Fibroblast of skin of right quadriceps (primary cell): Measurements from ENCODE around the gene CAMTA1.

ENCODE experiments used
- DNase-seq: peaks from one replicate; pipeline ENCODE4 v3.0.0-alpha.2; 2013

The CAMTA1 gene

GRCh38 chr1:7454052-7454815, 669.0 kb downstream of the CAMTA1 start:
- DNase-seq: peak; percentile 37

DNA sequence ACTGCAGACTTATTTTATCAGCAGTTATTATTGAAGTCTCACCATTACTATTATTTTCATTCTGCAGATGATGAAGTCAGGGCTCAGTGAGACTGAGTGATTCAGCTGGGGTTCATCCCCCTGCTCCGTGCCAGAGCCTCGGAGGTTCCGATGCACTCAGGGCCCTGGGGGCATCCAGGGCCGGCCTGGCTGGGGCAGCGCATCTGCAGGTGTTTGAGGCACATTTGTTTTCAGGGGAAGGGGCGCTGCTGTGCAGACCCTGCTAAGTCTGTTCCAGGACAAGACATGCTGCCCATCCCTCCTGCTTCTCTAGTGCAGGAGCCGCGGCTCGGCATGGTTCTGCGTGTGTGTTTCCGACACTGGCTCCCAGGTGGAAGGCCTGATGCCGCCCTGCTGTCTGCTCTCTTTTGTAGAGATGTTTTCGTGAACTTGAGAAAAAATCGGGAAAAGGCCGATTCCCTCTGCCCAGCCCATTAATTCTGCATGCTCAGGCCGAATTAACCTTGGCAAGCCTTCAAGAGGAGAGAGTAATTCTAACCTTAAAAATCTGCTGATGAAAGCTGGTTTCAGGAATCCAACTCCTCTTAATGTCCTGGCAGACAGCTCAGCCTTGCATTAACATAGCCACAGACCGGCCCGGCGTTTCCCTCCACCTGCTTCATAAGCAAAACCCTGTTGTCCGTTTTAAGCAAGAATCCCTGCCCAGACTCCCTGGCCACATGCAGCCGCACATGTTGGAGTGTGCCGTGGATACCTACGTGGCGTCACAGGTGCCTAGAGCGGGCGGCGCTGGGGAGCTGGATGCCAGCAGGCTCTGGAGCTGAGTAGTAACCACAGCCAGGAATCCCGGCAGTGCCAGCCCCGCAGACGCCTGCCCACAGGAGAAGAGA, 669.9 kb downstream of the CAMTA1 start:
- DNase-seq: peak; percentile 17

- DNase-seq: no peak
Measured at GRCh38 chr1:7455796-7456721, 670.8 kb downstream of the CAMTA1 start.

DNA sequence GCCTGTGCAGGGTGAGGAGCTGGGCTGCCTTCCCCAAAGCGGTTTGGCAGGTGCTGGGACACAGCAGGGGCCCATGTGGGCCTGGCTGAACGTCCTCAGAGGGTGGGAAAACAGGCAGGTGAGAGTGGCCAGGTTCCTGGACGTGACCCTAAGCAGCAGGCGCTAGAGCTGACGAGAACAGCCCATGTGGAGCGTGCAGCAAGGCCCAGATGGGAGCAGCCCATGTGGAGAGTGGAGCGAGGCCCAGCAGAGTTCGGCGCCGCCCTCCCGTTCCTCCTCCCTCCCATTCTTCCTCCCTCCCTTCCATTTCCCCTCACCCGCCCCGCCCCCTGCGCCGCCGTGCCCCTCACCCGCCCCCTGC, 671.4 kb downstream of the CAMTA1 start:
- no peak for DNase-seq

- DNase-seq: no peak
Measured at GRCh38 chr1:7457811-7458210, 672.6 kb downstream of the CAMTA1 start.

DNA sequence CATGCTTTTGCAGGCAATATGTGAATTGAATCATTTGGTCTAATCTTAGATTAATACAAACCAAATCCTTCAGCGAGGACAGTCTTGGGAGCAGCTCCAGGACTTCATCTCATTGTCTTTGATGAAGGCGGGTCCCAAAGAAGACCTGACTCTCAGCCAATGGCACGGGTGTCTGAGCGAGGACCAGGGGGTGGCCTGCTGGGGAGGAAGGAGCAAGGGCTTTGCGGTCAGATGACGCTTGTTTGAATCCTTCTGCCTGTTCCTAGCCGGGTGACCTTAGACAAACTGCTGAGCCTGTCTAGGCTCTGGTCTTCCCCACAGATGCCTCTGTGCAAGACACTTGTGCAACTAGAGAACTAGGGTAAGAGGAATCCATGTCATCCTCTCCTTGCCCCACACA, 673.7 kb downstream of the CAMTA1 start:
- DNase-seq: no peak

GRCh38 chr1:7459914-7460313, 674.7 kb downstream of the CAMTA1 start:
- no peak for DNase-seq

DNA sequence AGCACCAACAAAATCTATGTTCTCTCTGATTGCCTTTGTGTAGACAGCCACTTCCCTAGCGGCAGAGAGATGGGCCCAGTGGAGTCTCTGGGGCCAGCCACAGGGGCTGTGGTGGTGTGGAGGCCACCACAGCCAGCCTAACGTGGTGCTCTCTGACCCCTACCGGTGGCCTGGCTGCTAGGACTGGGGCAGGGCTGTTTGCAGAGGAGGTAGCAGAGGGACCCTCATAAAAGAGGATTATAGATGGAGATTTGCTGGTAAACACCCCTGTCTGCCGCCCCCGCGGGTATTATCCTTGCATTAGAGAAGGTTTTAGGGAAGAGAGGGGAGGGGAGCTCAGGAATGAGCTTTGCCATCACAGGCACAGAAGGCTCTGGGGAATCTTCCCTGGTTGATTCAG, 675.6 kb downstream of the CAMTA1 start:
- no peak for DNase-seq

GRCh38 chr1:7462617-7463016, 677.4 kb downstream of the CAMTA1 start:
- no peak for DNase-seq

GRCh38 chr1:7463526-7463925, 678.3 kb downstream of the CAMTA1 start:
- no peak for DNase-seq

DNA sequence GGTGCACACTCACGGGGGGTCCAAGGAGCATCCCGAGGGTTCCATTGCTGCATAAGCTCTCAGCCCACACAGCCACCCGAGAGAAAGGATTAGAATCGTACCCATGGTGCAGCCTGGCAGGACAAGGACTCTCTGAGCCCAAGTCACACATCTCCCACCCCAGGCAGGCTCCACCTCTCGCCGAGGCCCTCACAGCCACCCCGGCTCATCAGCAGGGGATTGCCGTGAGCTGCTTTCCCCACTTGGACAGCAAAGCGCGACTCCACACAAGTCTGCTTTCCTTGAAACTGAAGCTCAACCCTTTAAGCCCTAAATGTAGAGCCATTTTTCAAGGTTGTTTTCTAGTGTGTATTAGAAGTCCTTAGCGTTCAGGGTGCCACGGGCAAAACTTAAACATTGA, 679.5 kb downstream of the CAMTA1 start:
- DNase-seq: no peak

- DNase-seq: no peak
Measured at GRCh38 chr1:7467476-7468175, 682.4 kb downstream of the CAMTA1 start.

DNA sequence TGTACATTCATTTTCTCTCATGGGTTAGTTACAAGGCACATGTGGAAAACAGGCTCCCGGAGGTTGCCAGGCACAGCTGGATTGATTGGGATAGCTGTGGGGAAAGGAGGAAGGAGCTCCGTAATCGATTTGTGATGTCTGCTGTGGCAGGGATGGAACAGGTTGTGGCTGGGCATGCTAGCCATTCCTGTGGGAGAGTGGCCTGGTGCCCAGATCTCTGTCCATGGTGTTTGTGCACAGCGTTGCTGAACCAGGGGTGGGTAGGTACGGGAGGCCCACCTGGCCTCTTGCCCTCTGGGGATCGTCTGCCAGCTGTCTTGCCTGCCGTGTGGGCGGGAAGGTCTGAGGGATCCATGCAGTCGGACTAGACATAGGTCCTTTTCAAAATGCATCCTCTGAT, 683.0 kb downstream of the CAMTA1 start:
- DNase-seq: peak; percentile 9

GRCh38 chr1:7469255-7469938, 684.1 kb downstream of the CAMTA1 start:
- DNase-seq: peak; percentile 81

GRCh38 chr1:7470904-7471638, 685.8 kb downstream of the CAMTA1 start:
- peak; percentile 99 for DNase-seq

DNA sequence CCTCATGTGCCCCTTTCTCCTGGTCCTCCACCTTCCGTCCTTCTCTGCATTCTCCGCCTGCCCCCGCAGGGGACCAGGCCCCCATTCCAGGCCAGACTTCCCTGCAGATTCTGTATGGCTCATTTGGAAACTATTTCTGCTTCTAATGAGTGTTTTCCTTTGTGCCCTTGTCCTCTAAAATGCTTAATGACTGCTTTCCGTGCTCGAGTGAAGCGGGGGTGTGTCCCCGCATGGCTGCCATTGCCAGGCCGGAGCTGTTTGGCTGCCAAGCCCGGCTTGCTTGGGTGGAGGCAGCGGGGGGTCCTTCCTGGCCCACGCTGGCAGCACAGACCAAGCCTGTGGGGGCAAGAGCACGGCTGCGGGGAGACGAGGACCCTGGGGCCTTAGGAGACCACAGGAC, 686.6 kb downstream of the CAMTA1 start:
- peak; percentile 87 for DNase-seq

- no peak for DNase-seq
Measured at GRCh38 chr1:7473223-7474142, 688.2 kb downstream of the CAMTA1 start.

DNA sequence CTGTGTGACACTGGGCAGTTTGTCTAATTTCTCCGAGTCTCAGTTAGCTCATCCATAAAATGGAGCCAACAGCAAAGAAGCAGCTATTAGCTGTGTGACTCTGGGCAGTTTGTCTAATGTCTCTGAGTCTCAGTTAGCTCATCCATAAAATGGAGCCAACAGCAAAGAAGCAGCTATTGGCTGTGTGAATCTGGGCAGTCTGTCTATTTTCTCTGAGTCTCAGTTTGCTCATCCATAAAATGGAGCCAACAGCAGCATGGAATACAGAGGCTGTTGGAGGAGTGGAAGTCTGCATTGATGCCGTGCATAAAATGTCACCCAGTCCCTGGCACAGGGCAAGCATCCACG, 688.9 kb downstream of the CAMTA1 start:
- no peak for DNase-seq

GRCh38 chr1:7474786-7475502, 689.7 kb downstream of the CAMTA1 start:
- no peak for DNase-seq
